HG02610 (cell line): Measurements from ENCODE around the gene UBE2E3.
"Not testable (repeated sequence)": the region's sequence is repeated elsewhere in the genome, so short reads cannot be mapped to it uniquely, and the experiment has no call there.

Experiments
- ATAC-seq: cut with Tn5 transposase; IDR thresholded peaks from one replicate; pipeline ENCODE4 v1.9.1; 2021; ENCODE audit warnings: mild to moderate bottlenecking, moderate library complexity; ENCODE audit not compliant: unreplicated experiment

UBE2E3 gene

DNA sequence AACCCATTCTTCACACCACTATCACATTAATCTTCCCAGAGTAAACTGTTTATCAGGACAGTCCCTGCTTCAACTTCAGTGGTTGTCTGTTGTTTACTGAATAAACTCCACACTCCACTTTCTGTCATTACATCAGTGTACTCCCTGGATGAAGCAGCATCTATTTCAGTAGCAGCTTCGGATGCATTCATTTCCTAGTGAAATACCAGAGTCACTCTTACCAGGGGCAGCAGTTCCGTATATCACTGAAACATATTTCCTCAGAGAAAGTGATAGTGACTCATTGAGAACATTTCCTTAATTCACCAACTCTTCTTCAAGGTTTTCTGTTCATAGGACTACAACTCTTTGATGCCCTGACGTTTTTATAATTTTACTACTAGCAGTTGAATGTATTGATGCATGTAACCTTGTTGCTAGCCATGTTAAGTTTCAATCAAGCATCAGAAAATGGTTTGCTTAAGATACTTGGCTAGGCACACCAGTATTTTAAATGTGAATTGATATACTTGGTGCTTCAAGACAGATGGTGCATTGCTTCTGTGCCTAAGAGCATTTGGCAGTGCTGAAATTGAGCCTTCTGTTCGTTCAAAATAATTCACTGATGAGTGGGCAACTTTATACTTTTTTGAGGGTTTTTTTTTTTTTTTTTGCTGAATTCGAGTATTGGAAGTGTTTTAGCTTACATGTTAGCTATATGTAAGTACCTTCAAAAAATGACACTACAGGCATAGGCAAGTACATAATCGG, 92.3 kb downstream of the UBE2E3 start:
- ATAC-seq: peak; percentile 54

GRCh38 chr2:181073896-181074295, 93.5 kb downstream of the UBE2E3 start:
- no peak for ATAC-seq

- ATAC-seq: no peak
Observed at GRCh38 chr2:181074457-181074856, 94.1 kb downstream of the UBE2E3 start.

DNA sequence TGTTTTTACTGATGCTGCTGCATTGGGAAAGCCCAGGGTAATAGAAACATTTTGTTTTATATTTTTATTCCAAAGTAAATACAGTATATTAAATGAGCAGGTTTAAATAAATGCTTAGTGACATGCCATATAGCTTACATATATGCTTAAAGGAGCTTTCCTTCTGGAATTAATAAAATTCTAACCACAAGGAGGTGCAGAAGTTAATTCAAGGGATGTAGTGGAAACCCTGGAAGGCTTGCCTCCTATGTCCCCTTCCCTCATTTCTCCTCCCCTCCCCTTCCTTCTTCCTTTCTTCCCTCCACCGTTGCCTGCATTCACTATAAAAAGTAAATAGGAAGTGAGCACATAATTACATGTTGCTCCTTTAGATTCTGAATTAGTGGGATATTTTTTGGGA, 96.3 kb downstream of the UBE2E3 start:
- no peak for ATAC-seq

DNA sequence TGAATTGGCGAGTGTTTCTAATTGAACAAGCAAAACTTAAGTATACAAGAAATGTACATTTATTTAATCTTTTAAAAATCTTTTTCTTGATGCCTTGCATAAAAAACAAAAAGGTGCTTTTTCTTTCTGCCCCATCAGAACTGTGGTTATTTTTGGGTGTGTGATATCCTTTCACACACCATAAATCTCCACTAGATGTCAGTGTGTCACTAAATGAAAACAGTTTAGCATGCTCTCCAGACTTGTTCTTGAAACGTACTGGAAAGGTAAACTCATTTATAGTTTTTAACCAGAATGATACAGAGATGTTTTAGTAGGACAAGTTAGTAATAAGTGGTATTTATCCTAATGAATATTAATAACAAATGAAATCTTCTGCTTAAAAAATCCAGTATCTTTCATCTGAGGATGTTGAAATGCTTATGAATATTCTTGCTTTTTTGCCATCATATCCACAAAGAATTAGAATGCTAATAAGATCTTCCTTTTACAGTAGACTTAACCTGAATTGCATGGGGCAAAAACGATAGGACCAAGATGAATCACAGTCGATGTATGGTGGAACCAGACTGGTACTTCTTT, 96.8 kb downstream of the UBE2E3 start:
- peak; percentile 89 for ATAC-seq

GRCh38 chr2:181083140-181083539, 102.7 kb downstream of the UBE2E3 start:
- ATAC-seq: no peak

DNA sequence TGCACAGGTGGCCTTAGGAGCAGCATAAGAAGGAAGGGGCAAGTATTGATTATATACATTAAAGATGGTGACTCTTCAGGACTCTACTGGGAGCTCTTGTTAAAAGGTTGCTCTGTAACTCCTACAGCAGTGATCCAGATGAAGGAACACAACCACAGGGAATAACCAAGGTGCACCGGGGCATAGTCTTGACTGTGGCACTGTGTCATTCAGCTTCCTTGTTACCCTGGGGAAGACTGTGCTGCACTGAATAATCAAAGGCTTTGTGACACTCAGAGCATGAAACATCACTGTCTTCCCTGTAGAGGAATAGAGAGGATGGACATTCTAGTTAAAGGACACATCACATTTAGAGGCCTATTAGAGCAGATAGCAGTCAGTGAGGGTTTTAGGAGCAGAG, 105.3 kb downstream of the UBE2E3 start:
- peak; percentile 58 for ATAC-seq

DNA sequence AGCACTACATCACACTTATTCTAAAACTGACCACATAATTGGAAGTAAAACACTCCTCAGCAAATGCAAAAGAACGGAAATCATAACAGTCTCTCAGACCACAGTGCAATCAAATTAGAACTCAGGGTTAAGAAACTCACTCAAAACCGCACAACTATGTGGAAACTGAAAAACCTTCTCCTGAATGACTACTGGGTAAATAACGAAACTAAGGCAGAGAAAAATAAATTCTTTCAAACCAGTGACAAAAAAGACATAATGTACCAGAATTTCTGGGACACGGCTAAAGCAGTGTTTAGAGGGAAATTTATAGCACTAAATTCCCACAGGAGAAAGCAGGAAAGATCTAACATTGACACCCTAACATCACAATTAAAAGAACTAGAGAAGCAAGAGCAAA, 111.5 kb downstream of the UBE2E3 start:
- ATAC-seq: not testable (repeated sequence)

- no peak for ATAC-seq
Observed at GRCh38 chr2:181095486-181095885, 115.1 kb downstream of the UBE2E3 start.

GRCh38 chr2:181103659-181104058, 123.3 kb downstream of the UBE2E3 start:
- ATAC-seq: no peak

- no peak for ATAC-seq
Observed at GRCh38 chr2:181104512-181105115, 124.2 kb downstream of the UBE2E3 start.

DNA sequence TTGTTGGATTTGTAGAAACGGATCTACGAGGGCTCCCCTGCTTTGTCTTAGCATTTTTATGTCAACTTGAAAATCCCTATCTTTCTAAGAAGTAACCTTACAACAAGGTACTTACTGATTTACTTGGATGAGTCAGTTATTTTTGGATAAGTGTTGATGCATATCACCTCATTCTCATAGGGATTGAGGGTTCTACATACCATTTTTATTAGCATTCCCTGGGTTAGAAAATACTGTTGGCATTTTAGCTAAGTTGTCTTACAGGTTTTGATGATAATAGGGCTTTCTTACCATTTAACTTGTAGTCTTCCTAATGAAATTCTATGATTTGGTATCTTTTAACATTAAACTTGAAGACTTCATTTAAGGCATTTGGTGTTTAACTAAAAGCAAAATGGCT, 125.2 kb downstream of the UBE2E3 start:
- no peak for ATAC-seq

DNA sequence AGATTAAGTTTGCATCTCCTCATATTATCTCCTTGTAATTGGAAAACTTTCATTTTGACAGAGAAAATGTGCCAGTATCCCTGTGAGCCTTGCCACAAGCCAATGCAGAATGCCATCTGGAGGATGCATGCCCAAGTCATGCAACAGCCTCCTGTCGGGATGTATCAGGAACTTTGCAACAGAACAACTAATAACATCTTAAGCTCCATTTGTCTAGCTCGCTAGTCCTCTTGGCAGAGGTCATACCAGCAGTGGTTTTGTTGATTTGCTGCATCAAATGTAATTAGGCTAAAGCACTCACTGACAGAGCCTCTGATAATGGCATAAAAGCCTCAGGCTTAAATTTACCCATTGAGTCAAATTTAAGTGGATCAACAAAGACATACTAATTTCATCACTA, 125.8 kb downstream of the UBE2E3 start:
- ATAC-seq: no peak

GRCh38 chr2:181106789-181107627, 126.6 kb downstream of the UBE2E3 start:
- peak; percentile 98 for ATAC-seq

- no peak for ATAC-seq
Observed at GRCh38 chr2:181107628-181107945, 127.2 kb downstream of the UBE2E3 start.

GRCh38 chr2:181111059-181111458, 130.7 kb downstream of the UBE2E3 start:
- ATAC-seq: no peak

DNA sequence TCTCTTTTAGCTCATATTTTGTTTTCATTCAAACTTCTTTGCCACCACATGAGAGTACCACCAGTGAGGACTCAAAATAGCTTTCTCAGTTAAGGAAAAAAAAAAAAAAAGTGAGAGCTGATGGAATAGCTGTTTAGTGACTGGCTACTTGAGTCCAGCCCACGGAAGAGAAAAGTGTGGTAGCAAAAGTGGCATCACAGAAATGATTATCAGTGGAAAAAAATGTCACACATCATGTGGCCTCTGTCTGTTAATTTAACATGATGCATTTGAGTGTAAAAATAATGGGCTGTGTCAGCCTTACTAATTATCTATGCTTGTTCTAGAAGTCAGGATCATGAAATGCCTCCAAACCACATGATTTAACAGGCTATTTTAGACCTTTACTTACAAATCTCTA, 132.5 kb downstream of the UBE2E3 start:
- ATAC-seq: no peak
